ENCODE data around the gene LHPP.

DNA sequence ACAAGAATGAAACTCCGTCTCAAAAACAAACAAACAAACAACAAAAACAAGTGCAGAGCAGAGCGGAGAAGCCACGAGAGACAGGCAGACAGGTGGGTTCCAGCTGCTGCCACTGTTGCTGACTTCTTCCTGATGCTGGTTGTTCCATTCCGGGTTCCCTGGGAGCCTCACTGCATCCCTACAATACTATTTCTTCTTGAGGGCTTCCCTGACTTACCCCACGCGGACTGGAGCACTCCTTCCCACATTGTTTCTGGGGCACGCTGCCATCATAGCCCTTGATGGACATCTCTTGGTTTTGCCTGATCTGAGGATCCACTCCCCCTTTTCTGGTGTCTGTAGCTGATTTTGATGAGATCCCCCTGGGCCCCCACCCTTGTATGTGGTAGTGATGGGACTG is 6.2 kb upstream of the LHPP start:
- TF ChIP-seq, protein P1, sequence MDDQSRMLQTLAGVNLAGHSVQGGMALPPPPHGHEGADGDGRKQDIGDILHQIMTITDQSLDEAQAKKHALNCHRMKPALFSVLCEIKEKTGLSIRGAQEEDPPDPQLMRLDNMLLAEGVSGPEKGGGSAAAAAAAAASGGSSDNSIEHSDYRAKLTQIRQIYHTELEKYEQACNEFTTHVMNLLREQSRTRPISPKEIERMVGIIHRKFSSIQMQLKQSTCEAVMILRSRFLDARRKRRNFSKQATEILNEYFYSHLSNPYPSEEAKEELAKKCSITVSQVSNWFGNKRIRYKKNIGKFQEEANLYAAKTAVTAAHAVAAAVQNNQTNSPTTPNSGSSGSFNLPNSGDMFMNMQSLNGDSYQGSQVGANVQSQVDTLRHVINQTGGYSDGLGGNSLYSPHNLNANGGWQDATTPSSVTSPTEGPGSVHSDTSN (CRISPR knock-in tag; IDR thresholded peaks at IDR 0.05) = no peak
- no peak for TF ChIP-seq ZNF280D (tag by site-specific recombination; IDR thresholded peaks at IDR 0.05)
- TF ChIP-seq ZNF501 (tag by site-specific recombination; IDR thresholded peaks at IDR 0.05) = no peak
- TF ChIP-seq ZNF221 (tag by site-specific recombination; IDR thresholded peaks at IDR 0.05; ENCODE audit: borderline replicate concordance) = no peak
- TF ChIP-seq SALL2 (tag by site-specific recombination; IDR thresholded peaks at IDR 0.05; ENCODE audit: borderline replicate concordance) = no peak
- TF ChIP-seq ZNF639 (tag by site-specific recombination; IDR thresholded peaks at IDR 0.05) = no peak
- no peak for TF ChIP-seq SP2 (tag by site-specific recombination; IDR thresholded peaks at IDR 0.05)
- TF ChIP-seq, protein P2, sequence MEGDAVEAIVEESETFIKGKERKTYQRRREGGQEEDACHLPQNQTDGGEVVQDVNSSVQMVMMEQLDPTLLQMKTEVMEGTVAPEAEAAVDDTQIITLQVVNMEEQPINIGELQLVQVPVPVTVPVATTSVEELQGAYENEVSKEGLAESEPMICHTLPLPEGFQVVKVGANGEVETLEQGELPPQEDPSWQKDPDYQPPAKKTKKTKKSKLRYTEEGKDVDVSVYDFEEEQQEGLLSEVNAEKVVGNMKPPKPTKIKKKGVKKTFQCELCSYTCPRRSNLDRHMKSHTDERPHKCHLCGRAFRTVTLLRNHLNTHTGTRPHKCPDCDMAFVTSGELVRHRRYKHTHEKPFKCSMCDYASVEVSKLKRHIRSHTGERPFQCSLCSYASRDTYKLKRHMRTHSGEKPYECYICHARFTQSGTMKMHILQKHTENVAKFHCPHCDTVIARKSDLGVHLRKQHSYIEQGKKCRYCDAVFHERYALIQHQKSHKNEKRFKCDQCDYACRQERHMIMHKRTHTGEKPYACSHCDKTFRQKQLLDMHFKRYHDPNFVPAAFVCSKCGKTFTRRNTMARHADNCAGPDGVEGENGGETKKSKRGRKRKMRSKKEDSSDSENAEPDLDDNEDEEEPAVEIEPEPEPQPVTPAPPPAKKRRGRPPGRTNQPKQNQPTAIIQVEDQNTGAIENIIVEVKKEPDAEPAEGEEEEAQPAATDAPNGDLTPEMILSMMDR (tag by site-specific recombination; IDR thresholded peaks at IDR 0.05) = no peak
- no peak for TF ChIP-seq ZSCAN30 (tag by site-specific recombination; IDR thresholded peaks at IDR 0.05)
- TF ChIP-seq ZBTB21 (tag by site-specific recombination; IDR thresholded peaks at IDR 0.05) = no peak
- TF ChIP-seq ZNF132 (tag by site-specific recombination; IDR thresholded peaks at IDR 0.05; ENCODE audit: borderline replicate concordance) = no peak
- no peak for TF ChIP-seq PRDM1 (tag by site-specific recombination; IDR thresholded peaks at IDR 0.05)
- no peak for TF ChIP-seq PRDM10 (tag by site-specific recombination; IDR thresholded peaks at IDR 0.05)
